Measurements from ENCODE around the gene LETM1. TPM values are rescaled to one million over a fixed set of nuclear protein-coding genes. Genes with fewer than 3 reads are reported as not detected.

The LETM1 gene
- total RNA-seq, 1 donor from 2014 or later: 46.1 TPM

DNA sequence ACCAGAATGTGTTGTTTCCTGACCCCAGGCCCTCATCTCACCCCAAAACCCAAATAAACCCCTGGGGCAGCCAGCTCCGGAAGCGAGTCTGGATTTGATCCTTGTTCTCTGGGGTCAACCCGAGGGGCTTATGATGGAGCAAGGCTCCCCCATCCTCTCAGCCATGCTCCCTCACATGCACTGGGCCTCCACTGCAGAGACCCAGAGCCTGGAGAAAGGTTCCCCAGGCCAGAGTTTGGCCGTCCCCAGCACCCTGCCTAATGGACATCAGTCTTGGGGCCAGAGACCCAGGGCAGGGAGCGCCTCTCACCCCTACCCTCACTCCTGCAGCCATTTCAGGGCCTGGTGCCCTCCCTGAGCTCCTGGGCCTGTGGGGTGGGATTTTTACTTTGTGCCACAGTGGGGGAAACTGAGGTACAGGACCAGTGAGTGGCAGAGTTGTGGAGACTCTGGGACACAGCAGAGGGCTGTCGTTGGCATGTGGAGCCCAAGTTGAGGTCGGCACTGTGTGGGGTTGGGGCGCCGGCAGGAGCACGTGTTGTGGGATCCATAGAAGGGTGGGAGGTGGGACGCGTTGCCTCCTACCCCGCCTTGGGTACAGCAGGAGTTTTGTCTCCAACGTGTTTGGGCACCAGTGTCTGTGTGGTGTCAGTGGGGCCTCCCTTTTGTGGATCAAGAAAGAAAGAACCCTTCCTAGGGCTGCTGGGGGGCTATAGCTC, 59.3 kb downstream of the LETM1 start:
- H3K36me3 Mint-ChIP-seq (ENCODE audit: insufficient read depth): peaks cover 2% of the 10 kb centered on the region

GRCh38 chr4:1795299-1796195, 60.4 kb downstream of the LETM1 start:
- H3K4me3 Mint-ChIP-seq (ENCODE audit: low read depth): peak overlapping the region; percentile 72

More for the DNA sequence above, 59.3 kb downstream of the LETM1 start:
- Mint-ChIP-seq H3K9me3 (ENCODE audit: low read depth) (no peaks in the 10 kb centered on the region), H3K27ac (peak overlapping the region; percentile 78), H3K4me3 (ENCODE audit: low read depth) (peak overlapping the region; percentile 72), H3K27me3 (no peaks in the 10 kb centered on the region), H3K4me1 (ENCODE audit: low read depth) (peaks cover 12% of the 10 kb centered on the region)
- no peak for TF ChIP-seq CTCF (IDR thresholded peaks at IDR 0.05; ENCODE audit: unreplicated experiment)
- DNase-seq (ENCODE audit: low spot score, unreplicated experiment): no peak

DNA sequence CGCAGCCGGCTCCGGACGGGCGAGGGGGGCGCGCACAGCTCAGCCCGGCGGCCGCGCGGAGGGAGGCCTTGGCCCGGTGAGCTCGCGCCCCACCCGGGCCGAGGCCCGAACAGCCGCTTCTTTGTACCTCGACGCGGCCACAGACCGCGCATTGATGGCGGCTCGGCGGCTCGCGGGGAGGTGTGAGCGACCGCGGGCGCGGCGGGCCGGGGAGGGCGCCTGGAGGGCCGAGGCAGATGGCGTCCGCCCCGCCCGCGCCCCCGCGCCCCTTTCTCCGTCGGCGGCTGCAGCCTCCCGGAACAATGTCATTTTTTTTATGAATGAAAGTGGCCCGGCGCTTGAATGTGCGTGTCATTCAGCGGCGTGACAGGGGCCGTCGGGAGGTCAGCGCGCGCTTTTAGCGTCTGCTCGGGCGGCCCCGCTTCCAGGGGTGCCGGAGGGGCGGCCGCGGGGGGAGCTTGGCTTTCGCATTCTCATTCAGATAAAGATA, 61.1 kb downstream of the LETM1 start:
- H3K9me3 Mint-ChIP-seq (ENCODE audit: low read depth): no peaks in the 10 kb centered on the region
- TF ChIP-seq CTCF (IDR thresholded peaks at IDR 0.05; ENCODE audit: unreplicated experiment): no peak
- H3K27ac Mint-ChIP-seq: peak overlapping the region; percentile 64
- no peak for DNase-seq (ENCODE audit: low spot score, unreplicated experiment)
- peaks cover 2% of the 10 kb centered on the region for H3K36me3 Mint-ChIP-seq (ENCODE audit: insufficient read depth)
- H3K4me1 Mint-ChIP-seq (ENCODE audit: low read depth): peaks cover 12% of the 10 kb centered on the region
- peaks cover 12% of the 10 kb centered on the region for H3K27me3 Mint-ChIP-seq
- peak overlapping the region; percentile 72 for H3K4me3 Mint-ChIP-seq (ENCODE audit: low read depth)

More at GRCh38 chr4:1795299-1796195, 60.4 kb downstream of the LETM1 start:
- Mint-ChIP-seq H3K27ac (peak overlapping the region; percentile 78), H3K9me3 (ENCODE audit: low read depth) (no peaks in the 10 kb centered on the region), H3K36me3 (ENCODE audit: insufficient read depth) (peaks cover 2% of the 10 kb centered on the region), H3K4me1 (ENCODE audit: low read depth) (peaks cover 12% of the 10 kb centered on the region), H3K27me3 (peaks cover 6% of the 10 kb centered on the region)
- peak; percentile 42 for DNase-seq (ENCODE audit: low spot score, unreplicated experiment)
- TF ChIP-seq CTCF (IDR thresholded peaks at IDR 0.05; ENCODE audit: unreplicated experiment): no peak

DNA sequence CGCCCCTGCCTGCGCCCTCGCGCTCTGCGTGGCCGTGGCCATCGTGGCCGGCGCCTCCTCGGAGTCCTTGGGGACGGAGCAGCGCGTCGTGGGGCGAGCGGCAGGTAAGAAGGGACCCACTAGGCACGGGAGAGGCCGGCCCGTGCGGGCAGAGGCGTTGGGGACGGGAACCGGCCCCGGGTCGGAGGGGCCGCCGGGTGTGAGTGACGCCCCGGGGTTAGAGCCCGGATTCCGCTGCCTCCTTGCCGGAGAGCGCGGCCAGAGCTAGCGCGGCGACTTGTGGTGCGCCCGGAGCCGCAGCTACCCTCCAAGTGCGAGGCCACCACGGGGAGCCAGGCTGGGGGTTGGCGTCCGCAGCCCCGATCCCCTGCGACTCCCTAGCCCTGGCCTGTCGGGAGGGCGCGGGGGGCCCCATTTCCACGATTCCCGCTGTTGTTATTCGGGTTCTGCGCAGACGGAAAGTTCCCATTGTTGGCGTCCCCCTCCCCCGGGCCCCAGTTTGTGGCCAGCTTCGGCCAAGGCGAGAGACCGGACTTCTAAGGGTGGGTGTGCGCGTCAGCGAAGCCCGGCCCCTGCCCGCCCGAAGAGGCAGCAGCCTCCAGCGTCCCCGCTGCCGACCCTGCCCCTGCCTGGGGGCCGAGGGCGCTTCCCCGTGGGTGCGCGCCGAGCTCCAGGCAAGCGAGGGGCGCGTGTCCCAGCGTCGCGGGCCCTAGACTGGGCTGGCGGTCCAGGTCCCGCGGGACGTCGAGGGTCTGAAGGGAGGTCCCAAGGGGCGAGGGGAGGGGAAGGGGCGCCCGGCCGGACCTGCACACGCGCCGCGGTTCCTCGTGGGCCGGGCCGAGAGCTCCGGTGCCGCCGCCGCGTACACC, 61.8 kb downstream of the LETM1 start:
- DNase-seq (ENCODE audit: low spot score, unreplicated experiment): no peak
- H3K4me3 Mint-ChIP-seq (ENCODE audit: low read depth): peak overlapping the region; percentile 78
- H3K27ac Mint-ChIP-seq: no peak overlapping the region
- peaks cover 2% of the 10 kb centered on the region for H3K36me3 Mint-ChIP-seq (ENCODE audit: insufficient read depth)
- H3K9me3 Mint-ChIP-seq (ENCODE audit: low read depth): no peaks in the 10 kb centered on the region
- H3K27me3 Mint-ChIP-seq: peaks cover 12% of the 10 kb centered on the region
- H3K4me1 Mint-ChIP-seq (ENCODE audit: low read depth): peaks cover 12% of the 10 kb centered on the region
- no peak for TF ChIP-seq CTCF (IDR thresholded peaks at IDR 0.05; ENCODE audit: unreplicated experiment)

Data from progenitor cell of endocrine pancreas (in vitro differentiated cells).